GM18520 (cell line): ENCODE data around the gene FAXDC2.
"Not testable (repeated sequence)": the region's sequence is repeated elsewhere in the genome, so short reads cannot be mapped to it uniquely, and the experiment has no call there.

ENCODE experiments used
- ATAC-seq: cut with Tn5 transposase; IDR thresholded peaks from one replicate; pipeline ENCODE4 v1.9.1; 2021; ENCODE audit not compliant: unreplicated experiment

FAXDC2 gene

DNA sequence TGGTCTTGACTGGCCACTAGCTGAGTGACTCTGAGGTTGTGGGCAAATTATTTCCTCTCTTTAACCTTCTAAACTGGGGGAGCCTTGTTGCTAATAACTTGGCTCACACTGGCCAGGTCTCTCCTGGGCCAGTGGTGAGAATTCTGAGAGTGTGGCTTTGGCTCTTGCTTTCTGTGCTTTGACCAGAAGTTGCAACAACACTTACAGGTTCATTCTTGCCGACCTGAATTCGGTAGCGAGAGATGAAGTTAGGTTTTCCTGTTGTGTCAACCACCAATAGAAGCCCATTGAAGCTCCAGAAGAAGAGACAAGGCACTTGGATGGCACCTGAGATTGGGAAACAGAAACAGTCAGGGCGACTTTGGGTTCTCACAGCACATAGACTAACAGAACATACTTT lies 19.8 kb downstream of the FAXDC2 start:
- ATAC-seq: no peak

DNA sequence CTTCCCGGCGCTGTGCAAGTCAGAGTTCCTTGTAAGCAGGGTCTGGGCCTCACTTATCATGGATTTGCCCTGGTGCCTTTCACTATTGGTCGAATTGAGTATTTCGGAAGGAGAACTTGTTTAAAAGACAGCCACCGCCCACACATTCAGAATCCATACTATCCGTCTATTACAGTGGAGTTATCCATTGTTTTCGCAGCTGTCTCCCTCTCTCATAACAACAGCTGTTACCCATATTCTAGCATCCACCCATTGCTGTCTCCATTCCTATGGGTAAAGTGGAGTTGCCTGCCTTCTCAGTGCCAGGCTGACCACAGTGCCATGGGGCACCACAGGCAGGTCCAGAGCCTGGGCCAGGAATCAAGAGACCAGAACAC lies 20.2 kb downstream of the FAXDC2 start:
- ATAC-seq: no peak

DNA sequence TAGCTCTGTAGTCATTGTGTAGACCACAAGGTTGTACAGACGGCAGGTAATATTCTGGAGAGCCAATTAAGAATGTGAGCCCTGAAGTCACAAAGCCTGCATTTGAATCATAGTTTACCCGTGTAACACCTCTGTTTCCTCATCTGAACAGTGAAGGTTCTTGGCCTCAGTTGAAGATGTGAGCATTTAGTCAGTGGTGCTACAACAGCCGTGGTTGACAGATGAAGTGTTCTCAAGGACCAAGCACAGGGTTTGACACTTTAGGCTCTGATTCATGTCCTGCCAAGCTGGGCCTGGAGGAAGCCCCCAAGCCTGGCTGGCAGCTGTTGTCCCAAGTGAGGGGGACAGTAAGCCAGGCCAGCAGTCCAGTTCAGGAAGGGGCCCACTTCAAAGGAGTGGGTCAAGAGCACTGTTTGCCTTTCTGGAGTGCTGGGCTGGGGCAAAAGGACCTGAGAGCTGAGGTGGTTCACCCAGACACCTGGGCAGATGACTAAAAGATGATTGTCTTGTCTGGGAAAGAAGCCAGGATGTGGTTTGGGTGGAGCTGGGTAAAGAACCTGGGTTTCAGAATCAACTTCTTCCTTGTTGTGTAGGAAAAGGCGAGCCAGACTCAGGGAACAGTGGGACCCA lies 20.7 kb downstream of the FAXDC2 start:
- no peak for ATAC-seq

DNA sequence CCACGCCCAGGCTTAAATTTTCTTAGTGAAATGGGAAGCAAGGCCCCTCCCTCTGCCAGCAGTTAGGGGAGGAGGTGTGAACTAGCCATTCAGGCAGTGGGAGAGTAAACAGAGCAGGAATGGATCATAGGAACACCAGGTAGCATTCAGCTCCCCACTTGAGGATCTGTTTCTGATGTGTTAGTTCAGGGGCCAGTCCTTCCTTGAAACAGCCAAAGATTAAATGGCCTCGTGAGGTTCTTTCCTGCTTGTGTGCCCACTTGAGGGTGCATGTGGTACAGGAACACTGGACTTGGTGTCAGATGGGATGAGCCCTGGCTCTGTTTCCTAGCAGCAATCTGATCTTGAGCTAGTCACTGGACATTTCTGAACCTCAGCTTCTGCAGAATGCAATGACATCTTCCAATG lies 21.2 kb downstream of the FAXDC2 start:
- no peak for ATAC-seq

DNA sequence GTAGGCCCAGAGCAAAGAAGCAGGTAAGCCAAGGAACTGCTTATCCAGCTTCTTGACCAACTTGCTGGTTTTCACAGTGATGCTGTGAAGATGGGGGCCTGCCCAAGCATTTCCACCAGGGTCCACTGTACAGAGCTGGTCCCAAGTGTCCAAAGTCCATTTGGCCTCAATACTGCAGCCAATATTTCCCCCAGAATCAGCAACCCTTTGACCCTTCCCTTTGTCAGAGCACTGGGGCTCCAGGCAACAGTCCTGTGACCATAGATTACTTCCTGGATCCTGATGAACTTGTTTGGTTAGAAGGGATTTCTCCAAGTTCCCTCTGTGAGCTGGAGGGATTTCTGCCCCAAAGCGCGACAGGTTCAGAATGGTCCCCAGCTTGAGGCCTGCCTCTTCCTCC lies 26.3 kb downstream of the FAXDC2 start:
- ATAC-seq: no peak

DNA sequence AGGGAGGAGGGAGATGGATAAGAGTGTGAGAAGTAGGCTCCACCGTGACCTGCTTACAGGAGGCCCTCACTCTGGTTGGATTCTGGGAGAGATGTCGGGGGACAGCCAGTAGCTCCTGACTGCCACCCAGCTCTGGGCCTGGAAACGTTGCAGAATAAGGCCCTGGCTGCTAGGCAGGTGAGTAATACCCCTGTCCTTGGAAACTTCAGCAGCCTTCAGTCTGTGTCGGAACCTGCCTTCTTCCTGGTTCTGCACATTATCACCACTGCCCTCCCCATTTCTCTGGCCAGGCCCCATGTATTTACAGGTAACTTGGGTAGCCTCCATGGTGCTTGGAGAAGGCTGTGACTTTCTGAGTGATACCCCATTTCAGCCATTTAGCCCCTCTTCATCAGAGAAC lies 26.8 kb downstream of the FAXDC2 start:
- ATAC-seq: no peak

DNA sequence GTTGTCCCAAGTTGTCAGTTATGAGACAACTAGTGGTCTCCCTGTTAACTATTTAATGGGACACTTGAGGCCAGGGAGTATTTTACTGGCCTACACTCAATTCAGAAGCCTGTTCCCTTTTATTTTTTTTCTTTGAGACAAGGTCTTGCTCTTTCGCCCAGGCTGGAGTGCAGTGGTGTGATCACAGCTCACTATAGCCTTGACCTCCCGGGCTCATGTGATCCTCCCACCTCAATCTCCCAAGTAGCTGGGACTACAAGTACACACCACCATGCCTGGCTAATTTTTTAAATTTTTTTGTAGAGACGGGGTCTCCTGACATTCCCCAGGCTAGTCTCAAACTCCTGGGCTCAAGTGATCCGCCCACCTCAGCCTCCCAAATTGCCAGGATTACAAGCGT lies 27.5 kb downstream of the FAXDC2 start:
- ATAC-seq: not testable (repeated sequence)

DNA sequence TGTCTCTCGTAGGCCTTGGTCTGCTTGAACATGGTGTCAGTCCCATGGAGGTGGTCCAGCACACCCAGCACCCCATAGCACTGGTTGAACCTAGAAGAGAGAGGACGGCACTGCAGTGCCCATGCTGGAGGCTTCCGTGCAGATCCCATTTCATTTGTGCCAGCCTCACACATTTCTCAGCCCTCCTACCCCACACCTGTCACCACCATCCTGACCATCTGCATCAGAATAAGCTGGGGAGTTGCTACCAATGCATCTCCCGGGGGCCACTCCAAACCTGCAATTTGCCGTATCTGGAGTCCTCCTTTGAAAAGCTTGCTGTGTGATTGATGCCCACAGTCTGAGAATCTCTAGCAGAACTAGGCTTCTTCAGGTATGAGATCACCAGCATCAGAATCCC lies 30.0 kb downstream of the FAXDC2 start:
- ATAC-seq: no peak

DNA sequence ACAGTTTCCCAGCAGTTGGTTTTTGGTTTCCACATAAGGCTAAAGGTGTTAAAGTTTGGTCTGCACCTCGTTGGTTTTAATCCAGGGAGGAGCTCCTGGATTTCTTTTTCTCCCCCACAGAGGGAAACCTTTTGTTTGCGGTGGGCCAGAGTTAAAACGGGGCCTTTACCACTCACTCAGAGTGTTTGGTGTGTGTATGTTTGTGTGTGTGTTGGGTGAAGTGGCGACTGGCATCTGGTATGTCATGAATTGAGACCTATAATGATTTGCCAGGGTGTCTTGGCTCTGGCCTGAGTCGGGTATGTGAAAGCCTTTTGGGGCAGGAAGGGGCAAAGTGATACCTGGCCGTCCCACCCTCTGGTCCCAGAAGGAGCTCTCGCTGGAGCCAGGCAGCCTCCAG lies 30.9 kb downstream of the FAXDC2 start:
- no peak for ATAC-seq

DNA sequence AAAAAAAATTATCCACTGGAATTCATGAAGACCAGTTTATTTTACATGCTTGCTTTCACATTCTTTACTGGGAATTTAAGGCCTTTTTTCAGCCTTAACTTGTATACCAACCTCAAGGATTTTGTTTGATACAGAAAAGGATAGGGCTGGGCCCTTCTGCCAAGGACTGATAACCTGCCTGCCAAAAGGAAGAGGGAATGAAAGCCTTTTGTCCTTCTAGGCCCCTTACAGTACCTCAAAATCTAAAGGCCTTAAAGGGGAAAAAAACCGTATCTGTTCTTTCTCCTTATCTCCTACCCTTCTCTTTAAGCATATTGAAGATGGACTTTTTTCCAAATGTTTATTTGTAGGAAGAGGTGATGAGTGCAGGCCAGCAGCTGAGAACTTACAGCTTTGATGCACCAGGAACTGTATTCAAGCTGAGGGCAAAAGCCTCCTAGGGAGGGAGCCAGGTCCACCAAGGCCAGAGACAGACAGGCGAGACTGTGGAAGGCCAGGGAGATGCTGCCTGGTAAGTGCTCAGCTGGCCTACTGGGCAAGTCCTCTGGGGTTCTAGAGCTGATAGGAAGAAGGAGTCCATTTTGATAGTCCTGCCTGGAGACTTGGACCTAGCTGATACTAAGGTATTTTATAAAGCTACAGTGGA lies 31.8 kb downstream of the FAXDC2 start:
- no peak for ATAC-seq

DNA sequence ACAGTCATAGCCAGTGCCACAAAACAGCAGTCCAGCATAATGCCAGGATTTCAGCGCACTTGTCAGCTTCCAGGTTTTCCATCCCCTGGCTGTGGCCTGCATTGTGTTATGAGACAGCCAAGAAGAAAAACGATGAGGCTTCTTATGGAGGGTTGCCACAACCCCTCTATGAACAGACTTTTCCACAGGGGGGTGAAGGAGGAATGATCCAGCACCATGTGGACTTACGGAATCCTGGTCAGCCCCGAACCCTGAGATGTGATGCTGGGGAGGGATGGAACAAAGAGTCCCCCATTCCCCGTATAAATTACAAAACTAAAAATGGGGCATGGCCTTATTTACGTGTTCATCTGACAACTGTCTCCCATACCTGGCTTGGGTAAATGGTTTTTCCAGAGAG lies 32.6 kb downstream of the FAXDC2 start:
- no peak for ATAC-seq

DNA sequence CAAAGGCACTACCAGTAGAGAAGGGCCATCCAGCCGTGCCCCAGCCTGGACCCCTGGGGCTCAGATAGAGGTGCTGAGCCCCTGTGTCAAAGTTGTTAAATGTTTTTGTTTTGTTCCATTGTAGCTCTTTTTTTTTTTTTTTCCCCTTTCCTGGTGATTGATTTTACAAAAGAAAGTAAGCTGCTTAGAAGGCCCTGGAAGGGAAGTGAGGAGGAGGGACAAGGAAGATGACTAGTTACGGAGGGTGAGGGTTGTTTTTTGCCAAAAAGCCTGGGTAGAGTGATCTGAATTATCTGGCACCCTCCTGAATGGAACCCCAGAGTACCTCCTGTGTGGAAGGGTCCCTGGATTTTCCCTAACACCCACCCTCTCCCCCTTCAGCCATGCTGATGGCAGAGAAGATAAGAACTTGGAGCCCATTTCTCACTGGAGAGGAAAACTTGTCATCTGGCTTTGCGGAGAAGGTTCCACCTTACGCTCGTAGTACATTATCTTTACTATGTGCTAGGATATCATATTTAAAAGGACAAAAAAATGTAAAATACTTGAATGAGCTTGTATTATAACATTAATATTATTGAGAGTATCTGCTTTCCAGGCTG lies 33.4 kb downstream of the FAXDC2 start:
- ATAC-seq: no peak

DNA sequence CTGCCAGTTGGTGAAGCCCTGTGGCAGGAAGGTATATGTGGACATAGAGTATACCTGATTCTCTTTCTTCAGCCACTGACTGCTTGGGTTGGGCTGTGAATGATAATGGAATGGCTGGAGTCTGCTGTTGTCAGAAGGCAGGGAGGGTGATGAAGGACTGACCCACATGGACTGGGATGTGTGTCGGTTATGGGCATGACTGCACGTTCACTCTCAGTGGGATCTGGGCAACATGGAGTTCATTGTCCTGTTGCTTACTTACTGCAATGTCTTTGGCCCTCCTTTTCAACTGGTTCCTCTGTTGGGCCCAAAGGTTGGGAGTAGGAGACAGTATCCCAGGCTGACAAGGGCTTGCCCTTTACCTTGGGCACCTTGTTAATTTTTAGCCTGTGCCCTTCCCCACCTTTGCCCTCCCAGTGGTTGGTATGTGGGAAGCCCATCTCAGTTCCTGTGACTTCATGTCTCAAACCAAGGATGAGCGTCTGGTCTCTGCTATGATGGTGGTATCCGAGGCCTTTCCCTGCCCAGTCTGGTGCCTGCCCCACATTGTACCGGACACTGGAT lies 34.6 kb downstream of the FAXDC2 start:
- ATAC-seq: no peak

DNA sequence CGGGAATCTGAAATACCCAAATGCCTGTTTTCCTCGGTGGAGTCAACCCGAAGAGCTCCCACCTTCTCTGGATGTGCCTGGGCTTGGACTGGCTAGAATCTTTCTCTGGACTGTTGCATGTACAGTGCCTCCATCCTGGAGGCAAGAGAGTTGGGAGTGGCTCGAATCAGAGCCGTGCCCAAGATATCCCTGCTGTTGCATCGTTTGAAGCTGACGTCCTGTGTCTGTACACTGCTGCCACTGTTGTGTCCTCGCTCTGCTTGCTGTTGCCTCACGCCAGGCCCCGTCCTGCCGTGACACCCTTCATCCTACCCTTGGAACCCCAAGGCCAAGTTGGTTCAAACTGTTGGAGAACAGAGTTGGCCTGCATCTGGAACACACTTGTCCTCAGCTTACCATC lies 35.4 kb downstream of the FAXDC2 start:
- no peak for ATAC-seq

DNA sequence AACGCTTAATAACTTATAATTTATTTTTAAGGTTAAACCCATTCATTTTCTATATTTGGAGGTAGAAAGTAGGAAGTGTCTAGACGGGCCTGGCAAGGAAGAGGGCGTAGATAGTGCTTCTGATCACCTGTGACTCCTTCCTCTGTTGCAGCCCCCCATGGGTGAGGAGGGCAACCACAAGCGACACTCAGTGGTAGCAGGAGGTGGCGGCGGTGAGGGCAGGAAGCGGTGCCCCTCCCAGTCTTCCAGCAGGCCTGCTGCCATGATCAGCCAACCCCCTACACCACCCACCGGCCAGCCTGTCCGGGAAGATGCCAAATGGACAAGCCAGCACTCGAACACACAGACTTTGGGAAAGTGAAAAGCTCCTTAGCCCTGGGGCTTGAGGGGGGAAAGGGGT lies 36.7 kb downstream of the FAXDC2 start:
- ATAC-seq: no peak

DNA sequence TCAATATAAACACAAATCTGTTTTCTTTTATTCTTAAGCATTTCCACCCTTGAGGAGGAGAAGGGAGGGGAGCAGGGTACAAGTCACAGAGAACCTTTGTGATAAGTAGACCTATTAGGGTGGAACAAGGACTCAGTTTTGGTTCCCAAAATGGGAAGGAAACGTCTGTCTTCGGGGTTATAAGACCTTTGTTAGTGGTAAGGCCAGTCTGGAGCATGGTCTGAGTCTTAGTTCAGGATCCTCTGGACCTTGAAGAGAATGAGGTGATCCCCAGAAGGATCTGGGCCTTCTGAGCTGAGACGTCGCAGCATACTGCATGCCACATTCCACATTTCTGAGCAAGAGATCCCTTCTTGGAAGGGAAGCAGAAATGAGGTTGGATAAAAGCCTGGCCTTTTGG lies 37.2 kb downstream of the FAXDC2 start:
- no peak for ATAC-seq

DNA sequence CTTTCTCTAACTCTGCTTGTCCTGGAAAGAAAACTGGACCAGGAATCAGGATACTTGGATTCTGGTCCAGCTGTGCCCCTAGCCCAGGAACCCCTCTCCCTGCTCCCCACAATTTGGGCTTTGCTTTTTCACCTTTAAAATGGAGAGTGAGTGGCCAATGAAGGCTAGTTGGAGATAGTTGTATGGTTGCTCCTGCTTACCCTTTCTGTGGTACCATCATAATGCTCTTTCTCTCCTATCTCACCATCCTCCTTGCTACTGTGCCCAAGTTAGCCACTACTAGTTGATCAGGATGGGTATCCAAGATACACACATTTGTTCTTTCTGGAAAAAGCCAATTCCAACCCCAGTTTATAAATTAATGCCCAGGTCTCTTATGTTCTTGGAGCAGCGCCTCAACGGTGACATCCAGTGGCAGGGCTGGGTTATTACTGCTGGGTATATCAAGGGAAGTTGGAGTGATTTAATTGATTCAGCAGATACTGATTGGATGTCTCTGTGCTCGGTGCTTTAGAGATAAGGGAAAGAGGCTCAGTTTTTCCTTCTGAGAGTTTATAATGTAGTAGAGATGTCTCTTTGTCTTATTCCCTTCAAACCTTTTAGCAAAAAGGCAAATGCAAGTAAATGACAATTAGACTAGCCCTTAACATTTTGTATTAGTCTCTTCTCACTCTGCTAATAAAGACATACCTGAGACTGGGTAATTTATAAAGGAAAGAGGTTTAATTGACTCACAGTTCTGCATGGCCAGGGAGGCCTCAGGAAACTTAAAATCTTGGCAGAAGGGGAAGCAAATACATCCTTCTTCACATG lies 38.5 kb downstream of the FAXDC2 start:
- ATAC-seq: no peak

DNA sequence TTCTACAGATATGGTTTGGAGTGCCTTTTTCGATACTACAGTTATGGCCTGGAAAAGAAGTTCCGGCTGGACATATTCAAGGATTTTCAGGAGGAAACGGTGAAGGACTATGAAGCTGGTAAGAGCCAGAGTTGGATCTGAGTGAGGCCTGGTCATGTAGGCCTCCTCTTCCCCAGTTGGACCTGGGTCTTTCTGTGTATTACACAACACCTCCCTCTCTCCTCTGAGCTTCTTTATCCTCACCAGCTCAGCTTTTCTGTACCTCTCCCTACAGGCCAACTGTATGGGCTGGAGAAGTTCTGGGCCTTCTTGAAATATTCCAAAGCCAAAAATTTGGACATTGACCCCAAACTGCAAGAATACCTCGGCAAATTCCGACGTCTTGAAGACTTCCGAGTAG lies 39.2 kb downstream of the FAXDC2 start:
- ATAC-seq: no peak

DNA sequence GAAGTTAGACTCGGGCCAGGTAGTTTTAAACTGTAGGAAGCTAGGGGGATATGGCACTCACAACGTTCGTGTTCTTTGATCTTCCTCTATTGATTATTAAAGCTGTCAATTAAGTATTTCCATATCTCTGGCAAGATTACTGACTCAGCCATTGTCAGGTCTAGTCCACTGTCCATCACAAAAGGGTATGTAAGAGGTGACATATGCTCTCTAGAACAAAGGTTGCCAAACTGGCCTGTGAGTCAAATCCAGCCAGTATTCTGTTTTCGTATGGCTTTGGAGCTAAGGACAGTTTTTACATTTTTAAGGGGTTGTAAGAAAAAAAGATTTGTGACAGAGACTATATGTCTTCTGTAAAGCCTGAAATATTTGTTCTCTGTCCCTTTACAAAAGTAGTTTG lies 44.2 kb downstream of the FAXDC2 start:
- ATAC-seq: no peak

DNA sequence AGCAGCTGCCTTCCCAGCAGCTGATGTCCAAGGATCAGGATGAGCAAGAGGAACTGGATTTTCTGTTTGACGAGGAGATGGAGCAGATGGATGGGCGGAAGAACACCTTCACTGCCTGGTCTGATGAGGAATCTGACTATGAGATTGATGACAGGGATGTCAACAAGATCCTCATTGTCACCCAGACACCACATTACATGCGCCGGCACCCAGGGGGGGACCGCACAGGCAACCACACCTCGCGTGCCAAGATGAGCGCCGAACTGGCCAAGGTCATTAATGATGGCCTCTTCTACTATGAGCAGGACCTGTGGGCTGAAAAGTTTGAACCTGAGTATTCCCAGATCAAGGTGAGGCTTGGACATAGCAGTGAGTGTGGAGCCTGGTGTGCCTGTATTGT lies 48.4 kb downstream of the FAXDC2 start:
- no peak for ATAC-seq

DNA sequence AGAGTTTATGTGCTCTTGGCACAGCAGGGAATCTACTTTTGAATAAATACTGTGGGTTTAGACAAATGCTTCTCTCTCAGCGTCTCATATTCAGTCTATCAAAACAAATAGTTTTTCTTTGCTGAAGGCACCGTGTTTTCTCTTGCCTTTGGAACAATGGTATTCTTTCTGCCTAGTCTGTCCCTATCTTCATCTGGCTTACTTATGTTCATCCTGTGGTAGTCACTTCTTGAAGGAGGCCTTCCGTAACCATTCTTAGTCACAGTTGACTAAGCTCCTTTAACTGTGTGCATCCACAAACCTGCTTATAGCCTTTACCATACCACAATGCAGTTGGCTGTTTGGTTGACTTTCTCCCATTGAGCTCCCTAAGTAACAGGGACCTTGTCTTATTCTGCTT lies 49.3 kb downstream of the FAXDC2 start:
- ATAC-seq: no peak

DNA sequence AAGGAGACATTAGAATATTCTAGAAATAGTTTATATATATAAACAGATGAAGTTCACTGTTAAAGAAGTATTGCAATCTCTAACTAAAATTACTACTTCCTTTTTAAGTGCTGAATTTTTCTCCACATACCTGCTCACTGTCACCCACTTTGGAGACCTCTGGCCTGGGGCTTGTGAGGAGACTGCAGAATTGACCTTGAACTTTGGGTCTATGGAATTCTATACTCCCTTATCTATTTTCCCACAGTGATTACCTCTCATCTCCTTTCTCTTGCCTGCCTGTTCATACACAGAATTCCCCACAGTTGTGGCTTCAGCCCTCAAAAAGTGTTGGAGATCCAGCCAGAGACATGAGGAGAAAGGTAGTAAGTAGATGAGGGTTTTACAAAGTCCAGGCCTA lies 49.8 kb downstream of the FAXDC2 start:
- no peak for ATAC-seq
